Lower leg skin (tissue), 4 donors: Measurements from ENCODE around the gene SNRNP70. TPM values are rescaled to one million over a fixed set of nuclear protein-coding genes. Genes with fewer than 3 reads are reported as not detected.

Experiments used
- DNase-seq, 2 donors: peaks; one replicate each; pipeline ENCODE4 v3.0.0-alpha.2; 2019; ENCODE audit warnings: low spot score in 2 of 2
- H3K4me3 ChIP-seq: fragments of 200-600 bp; sonication (generic); 2 replicates; pipeline ENCODE4 v1.5.1; 2017; ENCODE audit warnings: mild to moderate bottlenecking, low read depth; ENCODE audit not compliant: poor library complexity, severe bottlenecking
- POLR2A ChIP-seq, 2 donors: fragments of 450-650 bp; IDR thresholded peaks; one replicate each; pipeline ENCODE4 v1.6.1; 2016 to 2017; ENCODE audit warnings: antibody characterized with exemption in 2 of 2, mild to moderate bottlenecking in 1 of 2, moderate library complexity in 1 of 2
- WGBS, 2 donors: methylation state at CpG; one replicate each; pipeline ENCODE4 v1.1.5; 2018; 5-methylcytosine and 5-hydroxymethylcytosine counted together
- intact Hi-C: fragments of 100-400 bp; cut with DNase I; formaldehyde crosslinking; loops from one replicate; pipeline ENCODE4 v1.15.0; 2023; ENCODE audit warnings: low total_unique reads
- total RNA-seq, 4 donors: library from RNA; depleted of rRNA; stranded (reverse); fragments of >200 nt; gene quantifications; one replicate each; pipeline ENCODE4 v1.1.0, GENCODE V29; 2016
- TF ChIP-seq, protein P1 (sequence below), 3 donors: fragments of 450-650 bp; IDR thresholded peaks; one replicate each; pipeline ENCODE4 v1.5.1; 2016; ENCODE audit warnings: antibody characterized with exemption in 3 of 3, mild to moderate bottlenecking in 3 of 3, moderate library complexity in 2 of 3

SNRNP70 gene
- total RNA-seq, 4 donors from 2014 or later, result 172 to 375 (median 285) TPM

DNA sequence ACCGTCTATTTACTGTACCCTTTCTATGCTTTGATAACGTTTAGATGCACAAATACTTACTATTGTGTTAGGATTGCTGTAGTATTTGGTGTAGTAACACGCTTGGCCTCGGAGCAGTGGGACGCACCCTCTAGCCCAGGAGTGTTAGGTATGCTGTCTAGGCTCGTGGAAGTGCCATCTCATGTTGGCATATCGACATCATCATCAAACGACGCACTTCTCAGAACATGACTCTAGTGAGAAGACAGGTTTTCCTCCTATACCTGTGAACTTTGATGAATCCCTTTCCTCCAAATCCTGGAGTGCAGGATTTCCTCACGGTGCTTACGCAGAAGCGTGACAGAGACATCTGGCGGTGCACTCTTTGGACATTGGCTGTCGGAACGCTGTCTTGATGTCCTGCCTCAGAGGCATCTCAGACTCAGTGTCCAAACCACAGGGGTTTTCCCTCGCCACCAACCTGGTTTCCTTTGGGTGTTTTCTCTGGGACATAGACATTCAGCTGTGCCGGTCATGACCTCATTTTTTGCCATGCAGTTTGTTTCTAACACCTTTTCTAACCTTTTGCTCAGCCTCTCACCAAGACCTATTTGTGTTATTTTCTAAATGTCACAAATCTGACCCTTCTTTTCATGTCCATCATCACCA is 6.3 kb downstream of the SNRNP70 start:
- TF ChIP-seq, protein P1, sequence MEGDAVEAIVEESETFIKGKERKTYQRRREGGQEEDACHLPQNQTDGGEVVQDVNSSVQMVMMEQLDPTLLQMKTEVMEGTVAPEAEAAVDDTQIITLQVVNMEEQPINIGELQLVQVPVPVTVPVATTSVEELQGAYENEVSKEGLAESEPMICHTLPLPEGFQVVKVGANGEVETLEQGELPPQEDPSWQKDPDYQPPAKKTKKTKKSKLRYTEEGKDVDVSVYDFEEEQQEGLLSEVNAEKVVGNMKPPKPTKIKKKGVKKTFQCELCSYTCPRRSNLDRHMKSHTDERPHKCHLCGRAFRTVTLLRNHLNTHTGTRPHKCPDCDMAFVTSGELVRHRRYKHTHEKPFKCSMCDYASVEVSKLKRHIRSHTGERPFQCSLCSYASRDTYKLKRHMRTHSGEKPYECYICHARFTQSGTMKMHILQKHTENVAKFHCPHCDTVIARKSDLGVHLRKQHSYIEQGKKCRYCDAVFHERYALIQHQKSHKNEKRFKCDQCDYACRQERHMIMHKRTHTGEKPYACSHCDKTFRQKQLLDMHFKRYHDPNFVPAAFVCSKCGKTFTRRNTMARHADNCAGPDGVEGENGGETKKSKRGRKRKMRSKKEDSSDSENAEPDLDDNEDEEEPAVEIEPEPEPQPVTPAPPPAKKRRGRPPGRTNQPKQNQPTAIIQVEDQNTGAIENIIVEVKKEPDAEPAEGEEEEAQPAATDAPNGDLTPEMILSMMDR (IDR thresholded peaks at IDR 0.05), result no peak
- no peak for TF ChIP-seq POLR2A (IDR thresholded peaks at IDR 0.05)
- WGBS, 2 donors, result 89 to 93% methylated on average over 17 of the region's 17 CpGs
- intact Hi-C loops, result no loop called here
- no peak overlapping the region for H3K4me3 ChIP-seq
- DNase-seq, result no peak

DNA sequence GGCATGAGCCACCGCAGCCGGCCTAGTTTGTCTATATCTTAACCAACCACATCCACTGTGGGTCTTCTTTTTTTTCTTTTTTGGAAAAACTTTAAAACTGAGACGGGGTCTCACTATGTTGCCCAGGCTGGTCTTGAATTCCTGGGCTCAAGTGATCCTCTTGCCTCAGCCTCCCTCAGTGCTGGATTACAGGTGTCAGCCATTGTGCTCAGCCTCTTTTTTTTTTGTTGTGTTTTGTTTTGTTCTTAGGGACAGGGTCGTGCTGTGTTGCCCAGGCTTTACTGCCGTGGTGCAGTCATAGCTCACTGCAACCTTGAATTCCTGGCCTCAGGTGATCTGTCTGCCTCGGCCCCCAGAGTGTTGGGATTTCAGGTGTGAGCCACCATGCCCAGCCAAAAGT is 7.4 kb downstream of the SNRNP70 start:
- intact Hi-C loops, result no loop called here
- TF ChIP-seq, protein P1 (IDR thresholded peaks at IDR 0.05), result no peak
- no peak for TF ChIP-seq POLR2A (IDR thresholded peaks at IDR 0.05)
- 95 to 96% methylated on average over 6 of the region's 6 CpGs for WGBS, 2 donors
- H3K4me3 ChIP-seq, result no peak overlapping the region
- no peak for DNase-seq

DNA sequence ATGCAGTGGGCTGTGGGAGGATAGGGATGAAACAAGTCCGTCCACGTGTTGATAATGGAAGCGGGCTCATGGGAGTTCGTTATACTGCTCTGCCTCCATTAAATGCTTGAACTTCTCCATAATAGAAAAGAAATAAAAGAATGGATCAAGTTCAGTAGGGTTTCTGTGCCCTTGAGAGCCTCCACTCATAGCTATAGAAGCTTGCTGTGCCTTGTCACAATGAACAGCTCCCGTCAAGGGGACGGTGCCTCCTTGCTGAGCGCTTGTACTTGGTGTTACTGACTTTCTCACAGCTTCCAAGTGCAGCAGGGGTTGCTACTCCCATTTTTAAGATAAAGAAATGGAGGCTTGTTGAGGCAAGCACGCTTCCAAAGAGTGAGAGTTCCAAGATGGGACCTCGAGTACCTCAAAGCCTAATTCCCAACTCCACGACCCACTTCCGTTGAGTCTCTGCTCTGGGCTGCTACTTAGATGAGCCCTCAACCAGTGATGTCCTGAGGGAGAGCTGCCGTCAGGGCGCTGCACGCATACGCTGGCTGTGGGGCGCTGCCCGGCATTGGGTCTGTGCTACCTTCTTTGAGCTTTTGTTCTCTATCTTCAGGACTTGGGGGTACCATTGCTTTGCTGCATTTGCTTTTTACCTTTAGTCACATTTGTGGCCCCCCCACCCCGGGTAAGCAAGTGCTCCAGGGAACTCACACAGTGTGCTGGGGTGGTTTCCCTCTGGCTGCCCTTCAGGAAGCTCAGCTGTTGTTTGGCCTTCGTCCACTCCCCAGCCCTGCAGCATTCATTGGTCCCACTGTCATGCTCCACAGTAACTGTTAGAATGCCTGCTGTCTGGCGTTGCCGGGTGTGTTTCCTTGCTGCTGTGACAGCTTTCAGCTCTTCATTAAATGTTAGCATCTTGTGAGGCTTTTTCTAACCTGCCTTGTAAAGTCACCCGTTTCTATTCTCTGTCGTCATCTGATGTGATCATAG is 9.5 kb downstream of the SNRNP70 start:
- no peak for DNase-seq
- TF ChIP-seq POLR2A (IDR thresholded peaks at IDR 0.05), result no peak
- TF ChIP-seq, protein P1 (IDR thresholded peaks at IDR 0.05), result no peak
- no peak overlapping the region for H3K4me3 ChIP-seq
- 70% methylated on average over 23 of the region's 23 CpGs for WGBS, 2 donors
- intact Hi-C loops, result loop anchor here (5.0 kb wide), 1 partner anchor 53 kb away; no protein-coding TSS in a partner anchor

DNA sequence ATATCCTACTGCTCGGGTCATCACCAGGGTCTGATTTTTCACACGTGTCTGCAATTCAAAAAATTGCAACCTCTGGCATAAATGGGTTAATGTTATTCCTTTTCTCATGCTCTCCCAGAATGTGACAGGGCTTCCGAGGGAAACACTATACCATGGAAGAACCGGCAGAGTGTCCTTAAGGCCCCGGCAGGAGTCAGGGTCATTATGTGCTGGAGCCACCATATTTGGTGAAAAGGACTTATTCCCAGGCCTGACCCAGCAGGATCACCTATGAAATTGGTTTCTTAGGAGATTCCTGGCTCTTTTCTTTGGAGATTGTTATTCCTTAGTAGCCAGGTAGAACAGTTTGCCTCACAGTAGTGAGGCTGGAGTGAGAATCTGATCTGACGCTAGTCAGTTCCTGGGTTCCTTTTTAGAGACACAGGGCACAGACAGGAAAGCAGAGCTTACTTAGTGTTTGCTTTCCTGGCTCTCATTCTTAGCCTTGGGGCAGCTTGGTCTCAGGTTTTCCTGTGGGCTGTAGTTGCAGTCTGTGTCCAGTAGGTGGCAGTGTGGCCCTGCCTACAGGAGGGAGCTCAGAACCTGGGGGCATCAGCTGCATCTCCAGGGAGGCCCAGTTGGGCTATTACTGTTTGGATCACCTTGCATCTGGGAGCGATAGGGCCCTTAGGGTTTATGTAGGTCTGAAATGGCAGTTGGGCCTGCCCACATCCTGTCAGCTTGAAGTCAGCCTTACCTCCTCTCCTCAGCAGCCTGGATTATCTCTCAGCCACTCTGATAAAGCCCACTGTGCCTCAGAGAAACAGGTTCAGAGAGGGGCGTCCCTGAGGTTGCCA is 12.4 kb downstream of the SNRNP70 start:
- no peak overlapping the region for H3K4me3 ChIP-seq
- intact Hi-C loops, result loop anchor here (2.0 to 5.0 kb wide), 2 partner anchors 50 to 99 kb away; no protein-coding TSS in a partner anchor
- WGBS, 2 donors, result 46 to 47% methylated on average over 8 of the region's 8 CpGs
- DNase-seq, result peak; percentile 62 to 93
- TF ChIP-seq POLR2A (IDR thresholded peaks at IDR 0.05), result no peak
- TF ChIP-seq, protein P1 (IDR thresholded peaks at IDR 0.05), result peak in 1 of 3 donors; percentile 92

DNA sequence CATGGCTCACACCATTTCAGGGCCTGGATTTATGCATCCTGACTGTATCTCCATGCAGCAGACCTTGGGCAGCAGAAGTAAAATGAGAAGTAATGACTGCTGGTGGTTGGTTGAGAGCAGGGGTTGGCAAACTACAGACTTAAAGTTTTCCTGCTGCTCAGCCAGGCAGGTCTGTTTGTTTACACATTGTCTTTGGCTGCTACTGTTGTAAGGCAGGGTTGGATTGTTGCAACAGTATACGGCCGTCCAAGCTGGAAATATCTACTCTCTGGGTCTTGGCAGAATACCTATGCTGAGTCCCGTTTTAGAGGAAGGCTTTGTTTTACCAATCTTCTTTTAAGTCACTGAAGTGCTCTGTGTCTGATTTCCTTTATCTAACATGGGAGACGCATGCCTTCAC is 13.5 kb downstream of the SNRNP70 start:
- H3K4me3 ChIP-seq, result no peak overlapping the region
- WGBS, 2 donors, result 79 to 84% methylated on average over 4 of the region's 4 CpGs
- TF ChIP-seq, protein P1 (IDR thresholded peaks at IDR 0.05), result no peak
- no peak for TF ChIP-seq POLR2A (IDR thresholded peaks at IDR 0.05)
- DNase-seq, result no peak
- intact Hi-C loops, result loop anchor here (5.0 kb wide), 1 partner anchor 49 kb away; no protein-coding TSS in a partner anchor
